Natural killer cell treated with Interleukin-12 subunit alpha and Interleukin-12 subunit beta and Interleukin-15 and Interleukin-18, amount 100 ng/mL, for 72 hours (primary cell): Measurements from ENCODE around the gene TBC1D24. TPM values are rescaled to one million over a fixed set of nuclear protein-coding genes. Genes with fewer than 3 reads are reported as not detected.

Source experiments
- ATAC-seq, 2 donors: fragments of 150-1000 bp; cut with Tn5 transposase in 1 of 2; sonication (Bioruptor Pico), chemical (Tn5 transposase) in 1 of 2; 2 replicates each; pipeline ENCODE4 v1.10.0; 2021
- DNase-seq: peaks from one replicate; pipeline ENCODE4 v3.0.0; 2022; ENCODE audit warnings: low spot score
- H3K27ac Mint-ChIP-seq, 2 donors: 1 replicate in 1 of 2; 2 replicates in 1 of 2; pipeline ENCODE4 v1.8.0; 2022; ENCODE audit warnings: mixed read lengths in 2 of 2, mild to moderate bottlenecking in 1 of 2, moderate library complexity in 1 of 2
- H3K27me3 Mint-ChIP-seq, 2 donors: 1 replicate in 1 of 2; 2 replicates in 1 of 2; pipeline ENCODE4 v1.8.0; 2022; ENCODE audit warnings: mixed read lengths in 2 of 2
- H3K36me3 Mint-ChIP-seq: one replicate; pipeline ENCODE4 v1.8.0; 2022; ENCODE audit warnings: mixed read lengths
- H3K4me1 Mint-ChIP-seq, 2 donors: 1 replicate in 1 of 2; 2 replicates in 1 of 2; pipeline ENCODE4 v1.8.0; 2022; ENCODE audit warnings: low read depth in 2 of 2, mixed read lengths in 2 of 2, mild to moderate bottlenecking in 1 of 2
- H3K4me3 Mint-ChIP-seq: one replicate; pipeline ENCODE4 v1.8.0; 2022; ENCODE audit warnings: mixed read lengths
- H3K9me3 Mint-ChIP-seq: 2 replicates; pipeline ENCODE4 v1.8.0; 2022; ENCODE audit warnings: mixed read lengths
- total RNA-seq, 2 donors: library from RNA; stranded (reverse); gene quantifications; one replicate each; pipeline ENCODE4 v1.2.3, GENCODE V29; 2022

Gene TBC1D24
- total RNA-seq, 2 donors from 2014 or later, result 22.0 to 39.9 TPM

DNA sequence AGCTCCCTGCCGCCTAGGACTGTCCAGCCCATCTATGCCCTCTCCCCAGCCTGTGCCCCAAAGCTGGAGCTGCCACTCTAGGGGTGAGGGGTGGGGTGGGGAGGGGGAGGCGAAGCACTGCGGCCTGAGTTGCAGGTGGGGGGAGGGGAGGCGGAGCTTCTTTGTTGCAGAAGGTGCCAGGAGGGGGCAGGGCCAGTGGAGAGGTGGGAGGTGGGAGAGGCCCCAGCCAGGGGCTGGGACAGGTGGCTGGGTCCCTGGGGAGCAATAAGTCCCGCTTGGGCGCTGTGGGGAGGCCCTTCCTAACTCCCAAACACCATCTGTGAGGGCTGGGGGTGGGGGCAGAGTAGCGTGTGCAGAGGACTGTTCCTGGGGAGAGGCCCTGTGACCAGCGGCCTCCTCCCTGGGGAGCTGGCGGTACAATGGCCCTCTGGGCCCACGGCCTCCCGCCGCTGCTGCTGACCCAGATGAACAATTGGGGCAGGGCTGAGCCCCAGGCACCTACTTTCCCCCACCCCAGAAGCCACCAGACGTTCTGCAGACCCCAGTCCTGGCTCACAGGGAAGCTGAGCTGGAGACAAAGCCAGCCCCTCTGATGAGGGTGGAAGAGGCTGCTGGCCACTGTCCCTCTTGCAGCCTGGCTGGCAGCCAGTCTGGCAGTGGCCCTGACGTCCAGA is 6.1 kb upstream of the TBC1D24 start:
- H3K4me3 Mint-ChIP-seq, result no peak overlapping the region
- ATAC-seq (no peak), DNase-seq (no peak)
- H3K27ac Mint-ChIP-seq, result no peak overlapping the region
- H3K36me3 Mint-ChIP-seq, result no peaks in the 10 kb centered on the region
- H3K27me3 Mint-ChIP-seq, result peaks cover 9 to 12% of the 10 kb centered on the region in 2 donors
- peaks cover 0 to 14% of the 10 kb centered on the region in 2 donors for H3K4me1 Mint-ChIP-seq
- H3K9me3 Mint-ChIP-seq, result no peaks in the 10 kb centered on the region

DNA sequence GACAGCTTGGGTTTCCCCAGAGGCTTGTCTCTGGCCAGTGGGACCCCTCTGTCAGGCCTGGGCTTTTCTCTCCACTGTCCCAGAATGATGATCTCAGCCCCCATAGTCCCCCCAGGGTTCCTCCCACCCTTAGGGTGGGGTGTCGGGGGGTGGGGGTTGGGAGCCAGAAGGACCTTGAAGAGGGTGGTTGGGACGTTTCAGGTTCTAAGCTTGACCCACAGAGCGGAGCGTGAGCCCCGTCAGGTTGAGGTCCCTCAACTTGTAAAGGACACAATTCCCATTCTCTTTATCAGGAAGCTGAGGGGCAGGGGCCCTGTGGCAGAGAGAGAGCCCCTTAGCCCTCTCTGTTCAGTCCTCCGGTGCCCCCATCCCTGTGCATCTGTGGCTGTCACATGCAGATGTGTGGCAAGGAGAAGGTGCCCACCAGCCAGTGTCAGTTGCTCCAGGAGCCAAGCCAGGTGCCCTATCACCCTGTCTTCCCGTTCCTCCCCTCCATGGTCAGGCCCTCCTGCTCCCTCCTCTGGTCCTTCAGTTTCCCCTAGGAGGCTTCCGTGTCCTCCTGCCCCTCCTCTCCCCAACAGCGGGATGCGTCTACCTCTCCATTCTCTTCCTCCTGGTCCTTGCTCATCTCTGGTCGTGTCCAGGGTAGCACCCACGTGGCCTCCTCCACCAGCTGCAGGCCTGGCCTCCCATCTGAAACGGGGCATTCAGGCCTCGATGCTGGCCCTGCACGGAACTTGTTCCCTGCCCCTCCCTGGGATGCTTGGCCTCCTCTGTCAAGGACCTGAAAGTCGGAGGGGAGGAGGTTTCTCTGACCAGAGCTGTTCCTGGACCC is 5.3 kb upstream of the TBC1D24 start:
- peaks cover 9 to 12% of the 10 kb centered on the region in 2 donors for H3K27me3 Mint-ChIP-seq
- H3K4me3 Mint-ChIP-seq, result no peak overlapping the region
- no peak overlapping the region for H3K27ac Mint-ChIP-seq
- H3K36me3 Mint-ChIP-seq, result no peaks in the 10 kb centered on the region
- no peaks in the 10 kb centered on the region for H3K9me3 Mint-ChIP-seq
- H3K4me1 Mint-ChIP-seq, result peaks cover 0 to 14% of the 10 kb centered on the region in 2 donors
- ATAC-seq (no peak), DNase-seq (no peak)

DNA sequence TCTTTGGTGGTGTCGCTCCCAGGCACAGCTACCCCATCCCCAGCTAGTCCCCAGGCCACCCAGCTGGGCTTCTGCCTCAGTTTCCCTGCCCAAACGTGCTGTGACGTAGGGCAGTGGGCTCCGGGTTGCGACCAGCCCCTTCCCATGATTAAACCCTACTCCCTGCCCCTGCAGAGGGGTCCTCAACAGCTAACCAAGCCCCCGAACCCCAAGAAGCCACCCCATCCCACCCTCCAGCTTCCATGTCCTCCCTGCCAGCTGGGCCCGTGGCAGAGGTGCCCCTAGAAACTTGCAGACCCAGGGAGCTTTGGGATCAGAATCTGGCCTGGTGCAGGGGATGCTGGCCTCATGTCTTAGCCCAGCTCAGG is 4.7 kb upstream of the TBC1D24 start:
- no peak for ATAC-seq
- no peaks in the 10 kb centered on the region for H3K36me3 Mint-ChIP-seq
- no peak overlapping the region for H3K4me3 Mint-ChIP-seq
- no peak for DNase-seq
- peaks cover 0 to 14% of the 10 kb centered on the region in 2 donors for H3K4me1 Mint-ChIP-seq
- H3K9me3 Mint-ChIP-seq, result no peaks in the 10 kb centered on the region
- no peak overlapping the region for H3K27ac Mint-ChIP-seq
- H3K27me3 Mint-ChIP-seq, result peaks cover 9 to 12% of the 10 kb centered on the region in 2 donors

DNA sequence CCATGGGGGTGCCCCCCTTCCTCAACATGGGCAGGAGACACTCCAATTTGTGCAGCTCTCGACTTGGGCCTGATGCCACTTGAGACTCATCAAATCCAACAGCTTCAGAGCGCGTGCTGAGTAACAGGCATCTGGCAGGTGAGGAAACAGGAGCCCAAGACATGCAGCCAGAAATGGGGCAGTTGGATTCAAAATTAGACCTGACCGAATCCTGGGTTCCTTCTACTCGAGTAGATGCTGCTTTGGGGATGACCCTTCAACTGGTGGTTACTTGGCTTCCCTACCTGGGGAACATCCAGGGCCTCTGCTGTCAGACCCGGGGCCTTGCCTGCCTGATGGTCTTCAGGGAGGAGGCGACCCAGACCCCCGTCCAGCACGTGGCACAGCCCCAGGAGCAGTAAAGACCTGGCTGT is 4.3 kb upstream of the TBC1D24 start:
- H3K36me3 Mint-ChIP-seq, result no peaks in the 10 kb centered on the region
- H3K4me3 Mint-ChIP-seq, result no peak overlapping the region
- no peak overlapping the region for H3K27ac Mint-ChIP-seq
- H3K27me3 Mint-ChIP-seq, result peaks cover 9 to 12% of the 10 kb centered on the region in 2 donors
- H3K4me1 Mint-ChIP-seq, result peaks cover 0 to 14% of the 10 kb centered on the region in 2 donors
- ATAC-seq, result no peak
- no peaks in the 10 kb centered on the region for H3K9me3 Mint-ChIP-seq
- no peak for DNase-seq

DNA sequence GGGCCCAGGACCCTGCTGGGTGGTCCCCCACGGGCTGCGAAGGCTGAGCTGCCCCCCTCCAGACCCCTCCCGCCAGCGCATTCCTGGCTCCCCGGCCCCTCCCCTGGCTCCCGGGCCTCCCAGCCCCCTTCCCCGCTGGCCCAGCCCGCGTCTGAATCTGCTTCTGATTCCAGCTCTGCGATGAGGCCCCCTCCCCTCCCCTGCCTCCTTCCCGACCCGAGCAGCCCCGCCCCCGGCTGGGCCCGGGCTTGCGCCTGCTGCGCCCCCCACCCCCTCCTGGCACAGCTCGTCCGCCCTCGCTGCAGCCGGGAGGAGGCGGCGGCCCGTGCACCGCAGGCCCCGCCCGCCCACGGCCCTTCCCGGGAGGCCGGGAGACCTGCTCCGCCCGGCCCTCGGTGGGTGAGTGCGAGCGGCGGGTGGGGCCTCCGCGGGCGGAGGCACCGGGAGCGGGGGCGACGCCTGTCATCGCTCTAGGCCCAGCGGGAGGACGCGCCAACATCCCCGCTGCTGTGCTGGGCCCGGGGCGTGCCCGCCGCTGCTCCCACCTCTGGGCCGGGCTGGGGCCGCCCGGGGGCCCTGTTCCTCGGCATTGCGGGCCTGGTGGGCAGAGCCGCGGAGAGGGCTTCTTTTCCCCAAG is 3.8 kb upstream of the TBC1D24 start, which contains the start of gene NTN3:
Gene NTN3, plus strand, starts transcription at position 282 of the 637 bp plus-strand sequence. CDS start 405 bp downstream, outside the sequence.
- Mint-ChIP-seq H3K9me3 (no peaks in the 10 kb centered on the region), H3K4me3 (no peak within 1 kb of the TSS), H3K36me3 (no peaks in the 10 kb centered on the region), H3K27me3 (peaks cover 9 to 12% of the 10 kb centered on the region in 2 donors), H3K4me1 (peaks cover 0 to 16% of the 10 kb centered on the region in 2 donors), H3K27ac (no peak within 1 kb of the TSS)
- no peak for DNase-seq
- no peak for ATAC-seq

- H3K9me3 Mint-ChIP-seq, result no peaks in the 10 kb centered on the region
- peaks cover 9 to 12% of the 10 kb centered on the region in 2 donors for H3K27me3 Mint-ChIP-seq
- H3K27ac Mint-ChIP-seq, result no peak overlapping the region
- H3K36me3 Mint-ChIP-seq, result no peaks in the 10 kb centered on the region
- peaks cover 0 to 19% of the 10 kb centered on the region in 2 donors for H3K4me1 Mint-ChIP-seq
- DNase-seq (no peak), ATAC-seq (no peak)
- H3K4me3 Mint-ChIP-seq, result no peak overlapping the region
Observed at GRCh38 chr16:2471653-2472487, 3.1 kb upstream of the TBC1D24 start.

DNA sequence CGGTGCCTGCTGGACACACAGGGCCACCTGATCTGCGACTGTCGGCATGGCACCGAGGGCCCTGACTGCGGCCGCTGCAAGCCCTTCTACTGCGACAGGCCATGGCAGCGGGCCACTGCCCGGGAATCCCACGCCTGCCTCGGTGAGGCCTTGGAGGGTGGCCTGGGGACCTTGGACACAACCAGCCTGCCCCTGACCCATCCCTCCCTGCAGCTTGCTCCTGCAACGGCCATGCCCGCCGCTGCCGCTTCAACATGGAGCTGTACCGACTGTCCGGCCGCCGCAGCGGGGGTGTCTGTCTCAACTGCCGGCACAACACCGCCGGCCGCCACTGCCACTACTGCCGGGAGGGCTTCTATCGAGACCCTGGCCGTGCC is 2.5 kb upstream of the TBC1D24 start:
- peaks cover 9 to 12% of the 10 kb centered on the region in 2 donors for H3K27me3 Mint-ChIP-seq
- no peaks in the 10 kb centered on the region for H3K36me3 Mint-ChIP-seq
- H3K4me1 Mint-ChIP-seq, result peaks cover 0 to 21% of the 10 kb centered on the region in 2 donors
- no peak for ATAC-seq
- no peak overlapping the region for H3K4me3 Mint-ChIP-seq
- no peaks in the 10 kb centered on the region for H3K9me3 Mint-ChIP-seq
- no peak for DNase-seq
- H3K27ac Mint-ChIP-seq, result no peak overlapping the region

DNA sequence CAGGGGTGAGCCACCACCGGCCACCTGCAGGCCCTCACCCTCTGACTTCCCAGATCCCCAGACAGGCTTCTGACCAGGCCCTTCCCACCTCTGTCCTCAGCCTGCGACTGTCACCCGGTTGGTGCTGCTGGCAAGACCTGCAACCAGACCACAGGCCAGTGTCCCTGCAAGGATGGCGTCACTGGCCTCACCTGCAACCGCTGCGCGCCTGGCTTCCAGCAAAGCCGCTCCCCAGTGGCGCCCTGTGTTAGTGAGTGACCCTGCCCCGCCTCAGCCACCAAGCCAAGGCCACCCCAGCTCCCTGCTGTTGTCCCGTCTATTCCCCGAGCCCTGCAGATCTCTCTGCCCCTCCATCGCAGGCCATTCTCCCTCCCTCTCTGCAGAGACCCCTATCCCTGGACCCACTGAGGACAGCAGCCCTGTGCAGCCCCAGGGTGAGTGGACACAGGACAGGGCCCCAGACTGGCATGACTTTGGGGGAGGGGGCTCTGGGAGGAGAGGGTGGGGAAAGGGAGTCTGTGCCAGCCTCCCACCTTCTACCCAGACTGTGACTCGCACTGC is 2.0 kb upstream of the TBC1D24 start:
- Mint-ChIP-seq H3K27me3 (peaks cover 9 to 12% of the 10 kb centered on the region in 2 donors), H3K4me1 (peaks cover 0 to 26% of the 10 kb centered on the region in 2 donors), H3K36me3 (no peaks in the 10 kb centered on the region), H3K27ac (no peak overlapping the region), H3K4me3 (no peak overlapping the region), H3K9me3 (no peaks in the 10 kb centered on the region)
- DNase-seq (no peak), ATAC-seq (no peak)

GRCh38 chr16:2473446-2473926 is 1.4 kb upstream of the TBC1D24 start:
- peaks cover 9 to 12% of the 10 kb centered on the region in 2 donors for H3K27me3 Mint-ChIP-seq
- H3K4me3 Mint-ChIP-seq, result no peak overlapping the region
- DNase-seq (no peak), ATAC-seq (peak; percentile 0)
- H3K9me3 Mint-ChIP-seq, result no peaks in the 10 kb centered on the region
- H3K36me3 Mint-ChIP-seq, result no peaks in the 10 kb centered on the region
- H3K27ac Mint-ChIP-seq, result no peak overlapping the region
- H3K4me1 Mint-ChIP-seq, result peaks cover 0 to 23% of the 10 kb centered on the region in 2 donors

GRCh38 chr16:2473999-2474876 is 689 bp upstream of the TBC1D24 start:
- Mint-ChIP-seq H3K36me3 (no peaks in the 10 kb centered on the region), H3K27me3 (peaks cover 9 to 12% of the 10 kb centered on the region in 2 donors), H3K27ac (no peak overlapping the region), H3K4me3 (peak overlapping the region; percentile 69), H3K9me3 (no peaks in the 10 kb centered on the region), H3K4me1 (peaks cover 0 to 23% of the 10 kb centered on the region in 2 donors)
- DNase-seq, result no peak
- ATAC-seq, result peak; percentile 64 to 70

GRCh38 chr16:2475413-2476344 is 752 bp downstream of the TBC1D24 start:
- peak overlapping the region; percentile 50 for H3K4me3 Mint-ChIP-seq
- no peaks in the 10 kb centered on the region for H3K36me3 Mint-ChIP-seq

More at GRCh38 chr16:2475413-2476344, 752 bp downstream of the TBC1D24 start:
- H3K4me1 Mint-ChIP-seq, result peaks cover 0 to 18% of the 10 kb centered on the region in 2 donors
- no peak for DNase-seq
- H3K27ac Mint-ChIP-seq, result no peak overlapping the region
- H3K27me3 Mint-ChIP-seq, result peaks cover 0 to 2% of the 10 kb centered on the region in 2 donors
- peak; percentile 41 to 61 for ATAC-seq
- H3K9me3 Mint-ChIP-seq, result no peaks in the 10 kb centered on the region
